ENCODE data around the gene FAM50B.

FAM50B gene

GRCh38 chr6:3898265-3898994 is 49.3 kb downstream of the FAM50B start:
- DNase-seq, result no peak

- no peak for DNase-seq
Measured at GRCh38 chr6:3899061-3899460, 49.9 kb downstream of the FAM50B start.

- no peak for DNase-seq
Measured at GRCh38 chr6:3899970-3900439, 50.8 kb downstream of the FAM50B start.

All from OCI-M1 (cell line).